ENCODE results near the gene SCN7A.
"Not testable (repeated sequence)": the region's sequence is repeated elsewhere in the genome, so short reads cannot be mapped to it uniquely, and the experiment has no call there.

Gene SCN7A

GRCh38 chr2:166451468-166451867, 42.6 kb downstream of the SCN7A start:
- no peak for DNase-seq

GRCh38 chr2:166449439-166449838, 44.6 kb downstream of the SCN7A start:
- no peak for DNase-seq

- no peak for DNase-seq
Measured at GRCh38 chr2:166448106-166448505, 45.9 kb downstream of the SCN7A start.

GRCh38 chr2:166444306-166444705, 49.7 kb downstream of the SCN7A start:
- DNase-seq, result no peak

GRCh38 chr2:166440313-166440712, 53.7 kb downstream of the SCN7A start:
- no peak for DNase-seq

GRCh38 chr2:166439078-166439477, 55.0 kb downstream of the SCN7A start:
- DNase-seq, result no peak

GRCh38 chr2:166436976-166437375, 57.1 kb downstream of the SCN7A start:
- DNase-seq, result no peak

- DNase-seq, result no peak
Measured at GRCh38 chr2:166436189-166436588, 57.9 kb downstream of the SCN7A start.

- no peak for DNase-seq
Measured at GRCh38 chr2:166434491-166434890, 59.6 kb downstream of the SCN7A start.

- no peak for DNase-seq
Measured at GRCh38 chr2:166433457-166433856, 60.6 kb downstream of the SCN7A start.

- DNase-seq, result no peak
Measured at GRCh38 chr2:166432331-166432730, 61.7 kb downstream of the SCN7A start.

- DNase-seq, result no peak
Measured at GRCh38 chr2:166424841-166425240, 69.2 kb downstream of the SCN7A start.

- peak; percentile 1 to 26 for DNase-seq
Measured at GRCh38 chr2:166419616-166419934, 74.5 kb downstream of the SCN7A start.

- no peak for DNase-seq
Measured at GRCh38 chr2:166418853-166419615, 75.0 kb downstream of the SCN7A start.

GRCh38 chr2:166417669-166418068, 76.4 kb downstream of the SCN7A start:
- DNase-seq, result peak; percentile 0 to 17

- no peak for DNase-seq
Measured at GRCh38 chr2:166413255-166413654, 80.8 kb downstream of the SCN7A start.

GRCh38 chr2:166411473-166412230, 82.4 kb downstream of the SCN7A start:
- no peak for DNase-seq

GRCh38 chr2:166410828-166411472, 83.1 kb downstream of the SCN7A start:
- no peak for DNase-seq

- DNase-seq, result not testable (repeated sequence)
Measured at GRCh38 chr2:166407746-166408145, 86.3 kb downstream of the SCN7A start.

- DNase-seq, result no peak
Measured at GRCh38 chr2:166406374-166406773, 87.7 kb downstream of the SCN7A start.

- no peak for DNase-seq
Measured at GRCh38 chr2:166405569-166405926, 88.5 kb downstream of the SCN7A start.

GRCh38 chr2:166404831-166405568, 89.0 kb downstream of the SCN7A start:
- no peak for DNase-seq

- no peak for DNase-seq
Measured at GRCh38 chr2:166394245-166394644, 99.8 kb downstream of the SCN7A start.

Data from SHP77 (cell line).